HepG2 (cell line): ENCODE data around the gene DAGLB. TPM values are rescaled to one million over a fixed set of nuclear protein-coding genes. Genes with fewer than 3 reads are reported as not detected.

Experiments
- ATAC-seq: fragments of 200-7000 bp; cut with Tn5 transposase; 3 replicates; pipeline ENCODE4 v1.9.1; 2020; ENCODE audit warnings: mild to moderate bottlenecking, moderate library complexity
- BruUV-seq: library from RNA; stranded (reverse); fragments of 400-500 nt; replicated peaks from 2 replicates; lab custom pipeline; 2021; lab: Mats Ljungman, UMichigan
- CTCF ChIA-PET: fragments of 300-600 bp; formaldehyde crosslinking; extraction: SDS; loops from one replicate; lab custom pipeline; 2021; ENCODE audit warnings: low total read pairs, inconsistent platforms, low intra/inter-chr PET ratio; lab: Yijun Ruan, JAX
- POLR2A ChIA-PET: fragments of 350-600 bp; sonication (Branson Sonifier 250); formaldehyde crosslinking; loops from one replicate; lab custom pipeline; 2020; ENCODE audit warnings: antibody characterized with exemption, inconsistent platforms; lab: Yijun Ruan, JAX
- DNase-seq: peaks from one replicate; pipeline ENCODE4 v3.0.0-alpha.2; 2015; ENCODE audit warnings: low spot score
- FAIRE-seq: peaks from 3 replicates; lab custom pipeline; 2011; peaks lifted over from hg19 to GRCh38; lab: Jason Lieb, UNC
- H2AFZ ChIP-seq: one replicate; pipeline ENCODE4 v1.6.1; 2011; ENCODE audit warnings: low read length, inconsistent platforms
- H3K27ac ChIP-seq: fragments of 300-600 bp; 3 replicates; pipeline ENCODE4 v1.8.0; 2011; ENCODE audit warnings: mixed run types, mild to moderate bottlenecking, mixed read lengths, low read length, inconsistent platforms; ENCODE audit not compliant: insufficient read depth; ENCODE audit errors: extremely low read length
- H3K27me3 ChIP-seq, 2 experiments: fragments of 200-600 bp in 1 of 2; 2 replicates in 1 of 2; 3 replicates in 1 of 2; pipeline versions ENCODE4 v1.6.0 to v1.8.0; 2011; ENCODE audit warnings: low read length in 2 of 2, mild to moderate bottlenecking in 2 of 2, moderate library complexity in 2 of 2, inconsistent platforms in 1 of 2; ENCODE audit not compliant: insufficient read depth in 2 of 2, control insufficient read depth in 1 of 2
- H3K36me3 ChIP-seq, 2 experiments: fragments of 200-600 bp in 1 of 2; replicated peaks in 1 of 2; 2 replicates in 1 of 2; 3 replicates in 1 of 2; pipeline versions ENCODE4 v1.5.1 to v1.8.0; 2011; ENCODE audit warnings: low read length in 2 of 2, inconsistent platforms in 1 of 2; ENCODE audit not compliant: insufficient read depth in 2 of 2, control insufficient read depth in 1 of 2
- H3K4me1 ChIP-seq: 2 replicates; pipeline ENCODE4 v1.5.1; 2012; ENCODE audit warnings: low read length, inconsistent platforms; ENCODE audit not compliant: insufficient read depth
- H3K4me2 ChIP-seq: 2 replicates; pipeline ENCODE4 v1.6.0; 2011; ENCODE audit warnings: low read depth, low read length, inconsistent platforms
- H3K4me3 ChIP-seq, 3 experiments: fragments of 200-600 bp in 1 of 3; sonication (generic), shearing (Covaris generic) in 1 of 3; replicated peaks in 1 of 3; 2 replicates each; pipeline ENCODE4 v1.5.1; 2011 to 2016; ENCODE audit warnings: low read length in 3 of 3, inconsistent platforms in 2 of 3, low read depth in 2 of 3, mild to moderate bottlenecking in 2 of 3, control low read depth in 1 of 3, mixed read lengths in 1 of 3; ENCODE audit not compliant: insufficient read depth in 1 of 3
- H3K79me2 ChIP-seq: one replicate; pipeline ENCODE4 v1.6.1; 2011; ENCODE audit warnings: low read length, inconsistent platforms; ENCODE audit not compliant: insufficient read depth
- H3K9ac ChIP-seq: 2 replicates; pipeline ENCODE4 v1.6.0; 2011; ENCODE audit warnings: mild to moderate bottlenecking, low read depth, low read length, inconsistent platforms; ENCODE audit not compliant: insufficient read depth
- H3K9me3 ChIP-seq: 2 replicates; pipeline ENCODE4 v1.5.1; 2012; ENCODE audit warnings: mild to moderate bottlenecking, low read length
- H4K20me1 ChIP-seq: 2 replicates; pipeline ENCODE4 v1.6.0; 2011; ENCODE audit warnings: inconsistent platforms, mild to moderate bottlenecking, low read length, moderate library complexity; ENCODE audit not compliant: insufficient read depth
- ATM ChIP-seq: fragments of 450-650 bp; IDR thresholded peaks from 2 replicates; pipeline ENCODE4 v1.7.1; 2017; ENCODE audit warnings: mild to moderate bottlenecking, borderline replicate concordance
- JUND ChIP-seq: sonication (generic); formaldehyde crosslinking; IDR thresholded peaks from 2 replicates; pipeline ENCODE4 v1.8.0; 2022; ENCODE audit warnings: mild to moderate bottlenecking, missing genetic modification reagents
- MLX ChIP-seq: IDR thresholded peaks from 2 replicates; pipeline ENCODE4 v1.6.1; 2016
- MTA1 ChIP-seq: sonication (generic); formaldehyde crosslinking; IDR thresholded peaks from 2 replicates; pipeline ENCODE4 v1.4.0; 2020; ENCODE audit warnings: missing genetic modification reagents, mild to moderate bottlenecking, borderline replicate concordance
- SALL2 ChIP-seq: sonication (generic); formaldehyde crosslinking; IDR thresholded peaks from 2 replicates; pipeline ENCODE4 v1.8.1; 2023; ENCODE audit warnings: mild to moderate bottlenecking, missing genetic modification reagents, inconsistent platforms
- SP4 ChIP-seq: sonication (generic); formaldehyde crosslinking; IDR thresholded peaks from 2 replicates; pipeline ENCODE4 v1.8.1; 2023; ENCODE audit warnings: mild to moderate bottlenecking, missing genetic modification reagents
- ZNF326 ChIP-seq: sonication (generic); formaldehyde crosslinking; IDR thresholded peaks from 2 replicates; pipeline ENCODE4 v1.4.0; 2020; ENCODE audit warnings: missing genetic modification reagents, borderline replicate concordance
- WGBS: methylation state at CpG from one replicate; pipeline ENCODE4 v1.1.6; 2017; ENCODE audit warnings: low lambda C conversion rate; 5-methylcytosine and 5-hydroxymethylcytosine counted together
- in situ Hi-C: cut with HindIII; loops from 2 replicates; pipeline ENCODE4 v1.10.0; 2017; ENCODE audit warnings: low pct_unique_long_range_greater_than_20kb; ENCODE audit not compliant: extremely low pct_ligation_motif_present
- intact Hi-C: fragments of 100-400 bp; cut with micrococcal nuclease; formaldehyde crosslinking; loops from one replicate; pipeline ENCODE4 v1.10.0; 2022; ENCODE audit not compliant: unreplicated experiment
- polyA plus RNA-seq, 8 experiments: library from polyadenylated mRNA; depleted of rRNA in 3 of 8; stranded (reverse) in 7 of 8; unstranded in 1 of 8; fragments of >200 nt; fragmentation: Illumina TruSeq in 4 of 8; extraction: Trizol in 4 of 8; gene quantifications; 2 replicates each; pipeline versions ENCODE4 v1.2.1 to v1.2.3, GENCODE V29; 2011 to 2016; ENCODE audit warnings: low read depth in 4 of 8, missing spikeins in 1 of 8, mixed read lengths in 1 of 8; ENCODE audit not compliant: insufficient read depth in 1 of 8
- total RNA-seq, 5 experiments: library from RNA; depleted of rRNA; stranded (reverse); fragments of >200 nt; fragmentation: Illumina TruSeq; extraction: Trizol; gene quantifications; 2 replicates each; pipeline ENCODE4 v1.2.3, GENCODE V29; 2016; ENCODE audit warnings: low read depth in 1 of 5
- TF ChIP-seq, protein P1 (sequence below): sonication (generic); formaldehyde crosslinking; IDR thresholded peaks from 2 replicates; pipeline ENCODE4 v1.4.0; 2020; ENCODE audit warnings: missing genetic modification reagents, borderline replicate concordance
- TF ChIP-seq, protein P2 (sequence below): sonication (generic); formaldehyde crosslinking; IDR thresholded peaks from 2 replicates; pipeline ENCODE4 v1.5.1; 2020; ENCODE audit warnings: missing genetic modification reagents, mild to moderate bottlenecking, borderline replicate concordance
- TF ChIP-seq, protein P3 (sequence below): sonication (generic); formaldehyde crosslinking; IDR thresholded peaks from 2 replicates; pipeline ENCODE4 v1.5.1; 2020; ENCODE audit warnings: missing genetic modification reagents, mild to moderate bottlenecking, borderline replicate concordance

Gene DAGLB
- total and polyA plus RNA-seq, 2 of the 13 experiments (the other 11 are each of a cell fraction or from before 2014, with no cell fraction given), result 7.9 to 9.8 TPM

- TF ChIP-seq MLX (CRISPR knock-in tag), result no peak
- no peak for TF ChIP-seq SALL2
- TF ChIP-seq, protein P1, sequence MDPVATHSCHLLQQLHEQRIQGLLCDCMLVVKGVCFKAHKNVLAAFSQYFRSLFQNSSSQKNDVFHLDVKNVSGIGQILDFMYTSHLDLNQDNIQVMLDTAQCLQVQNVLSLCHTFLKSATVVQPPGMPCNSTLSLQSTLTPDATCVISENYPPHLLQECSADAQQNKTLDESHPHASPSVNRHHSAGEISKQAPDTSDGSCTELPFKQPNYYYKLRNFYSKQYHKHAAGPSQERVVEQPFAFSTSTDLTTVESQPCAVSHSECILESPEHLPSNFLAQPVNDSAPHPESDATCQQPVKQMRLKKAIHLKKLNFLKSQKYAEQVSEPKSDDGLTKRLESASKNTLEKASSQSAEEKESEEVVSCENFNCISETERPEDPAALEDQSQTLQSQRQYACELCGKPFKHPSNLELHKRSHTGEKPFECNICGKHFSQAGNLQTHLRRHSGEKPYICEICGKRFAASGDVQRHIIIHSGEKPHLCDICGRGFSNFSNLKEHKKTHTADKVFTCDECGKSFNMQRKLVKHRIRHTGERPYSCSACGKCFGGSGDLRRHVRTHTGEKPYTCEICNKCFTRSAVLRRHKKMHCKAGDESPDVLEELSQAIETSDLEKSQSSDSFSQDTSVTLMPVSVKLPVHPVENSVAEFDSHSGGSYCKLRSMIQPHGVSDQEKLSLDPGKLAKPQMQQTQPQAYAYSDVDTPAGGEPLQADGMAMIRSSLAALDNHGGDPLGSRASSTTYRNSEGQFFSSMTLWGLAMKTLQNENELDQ (CRISPR knock-in tag), result no peak
- TF ChIP-seq, protein P2, sequence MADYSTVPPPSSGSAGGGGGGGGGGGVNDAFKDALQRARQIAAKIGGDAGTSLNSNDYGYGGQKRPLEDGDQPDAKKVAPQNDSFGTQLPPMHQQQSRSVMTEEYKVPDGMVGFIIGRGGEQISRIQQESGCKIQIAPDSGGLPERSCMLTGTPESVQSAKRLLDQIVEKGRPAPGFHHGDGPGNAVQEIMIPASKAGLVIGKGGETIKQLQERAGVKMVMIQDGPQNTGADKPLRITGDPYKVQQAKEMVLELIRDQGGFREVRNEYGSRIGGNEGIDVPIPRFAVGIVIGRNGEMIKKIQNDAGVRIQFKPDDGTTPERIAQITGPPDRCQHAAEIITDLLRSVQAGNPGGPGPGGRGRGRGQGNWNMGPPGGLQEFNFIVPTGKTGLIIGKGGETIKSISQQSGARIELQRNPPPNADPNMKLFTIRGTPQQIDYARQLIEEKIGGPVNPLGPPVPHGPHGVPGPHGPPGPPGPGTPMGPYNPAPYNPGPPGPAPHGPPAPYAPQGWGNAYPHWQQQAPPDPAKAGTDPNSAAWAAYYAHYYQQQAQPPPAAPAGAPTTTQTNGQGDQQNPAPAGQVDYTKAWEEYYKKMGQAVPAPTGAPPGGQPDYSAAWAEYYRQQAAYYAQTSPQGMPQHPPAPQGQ (CRISPR knock-in tag), result no peak
- TF ChIP-seq ZNF326, result no peak
- no peak for TF ChIP-seq MTA1 (CRISPR knock-in tag)
- no peak for TF ChIP-seq ATM
- no peak for TF ChIP-seq SP4
- TF ChIP-seq, protein P3, sequence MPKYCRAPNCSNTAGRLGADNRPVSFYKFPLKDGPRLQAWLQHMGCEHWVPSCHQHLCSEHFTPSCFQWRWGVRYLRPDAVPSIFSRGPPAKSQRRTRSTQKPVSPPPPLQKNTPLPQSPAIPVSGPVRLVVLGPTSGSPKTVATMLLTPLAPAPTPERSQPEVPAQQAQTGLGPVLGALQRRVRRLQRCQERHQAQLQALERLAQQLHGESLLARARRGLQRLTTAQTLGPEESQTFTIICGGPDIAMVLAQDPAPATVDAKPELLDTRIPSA (CRISPR knock-in tag), result no peak
- TF ChIP-seq JUND (CRISPR knock-in tag), result no peak
- ATAC-seq, result no peak
- Histone ChIP-seq H3K4me3 (no peak overlapping the region), H3K9ac (no peak overlapping the region), H4K20me1 (peaks cover 4% of the 10 kb centered on the region; the same call in 1 of the 2 replicates), H2AFZ (no peak overlapping the region), H3K27ac (no peak overlapping the region), H3K4me1 (no peaks in the 10 kb centered on the region), H3K9me3 (no peaks in the 10 kb centered on the region), H3K79me2 (peaks cover 6% of the 10 kb centered on the region), H3K27me3 (no peaks in the 10 kb centered on the region), H3K4me2 (no peak overlapping the region), H3K36me3 (peaks cover 10 to 29% of the 10 kb centered on the region in 2 experiments)
- WGBS, result 87% methylated on average over 10 of the region's 10 CpGs
- POLR2A ChIA-PET, result no interaction called here
- FAIRE-seq, result no peak
- intact Hi-C loops, result no loop called here
- in situ Hi-C loops, result loop anchor here (10.0 kb wide), 1 partner anchor 272 kb away; no protein-coding TSS in a partner anchor
- DNase-seq, result no peak
- BruUV-seq, result no TSS peak
- CTCF ChIA-PET, result no interaction called here
Measured at GRCh38 chr7:6436385-6436685, 11.4 kb downstream of the DAGLB start.
